H1 (cell line): ENCODE measurements around the gene CKAP2L.

ENCODE experiments used
- CBX5 ChIP-seq: fragments of 300-800, 300-1000 bp; sonication (generic); IDR thresholded peaks from 2 replicates; pipeline ENCODE4 v1.7.1; 2016; ENCODE audit warnings: antibody characterized with exemption, low read length, low read depth
- EZH2 ChIP-seq: fragments of 200-600 bp; sonication (generic); IDR thresholded peaks from 2 replicates; pipeline ENCODE4 v1.7.1; 2012; ENCODE audit warnings: low read depth, mild to moderate bottlenecking, moderate library complexity, low read length, inconsistent platforms; ENCODE audit not compliant: severe bottlenecking
- JUND ChIP-seq: IDR thresholded peaks from 2 replicates; pipeline ENCODE4 v1.6.1; 2011; ENCODE audit warnings: mild to moderate bottlenecking, improper control_type of control experiment, low read length
- POLR2AphosphoS5 ChIP-seq: IDR thresholded peaks from 2 replicates; pipeline ENCODE4 v1.6.1; 2011; ENCODE audit warnings: low read depth, low read length
- TF ChIP-seq, protein P1 (sequence below): IDR thresholded peaks from 2 replicates; pipeline ENCODE4 v1.6.1; 2011; ENCODE audit warnings: low read depth, mild to moderate bottlenecking, low read length; ENCODE audit not compliant: insufficient read depth
- TF ChIP-seq, protein P2 (sequence below), 3 experiments: IDR thresholded peaks; 1 replicate in 2 of 3; 2 replicates in 1 of 3; pipeline versions ENCODE4 v1.5.1 to v1.6.1; 2011; ENCODE audit warnings: low read length in 3 of 3, mild to moderate bottlenecking in 3 of 3, inconsistent platforms in 2 of 3, low read depth in 1 of 3, moderate library complexity in 1 of 3; ENCODE audit not compliant: insufficient read depth in 1 of 3; ENCODE audit errors: control extremely low read depth in 1 of 3

DNA sequence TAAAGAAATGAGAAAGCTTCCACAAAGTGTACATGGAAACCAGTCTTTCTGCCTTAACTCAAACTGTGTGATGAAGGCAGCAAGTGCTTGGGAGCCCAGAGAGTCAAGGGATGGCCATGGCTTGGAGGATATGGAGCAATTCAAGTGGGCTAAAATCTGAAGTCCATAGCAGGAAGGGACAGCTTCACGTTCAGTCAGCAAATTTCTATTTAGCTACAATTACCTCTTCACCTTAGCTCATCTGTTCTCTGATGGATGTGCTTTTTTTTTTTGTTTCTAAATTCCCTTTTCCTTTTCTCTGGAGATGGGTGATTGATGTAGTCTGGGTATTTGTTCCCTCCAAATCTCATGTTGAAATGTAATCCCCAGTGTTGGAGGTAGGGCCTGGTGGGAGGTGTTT lies 24.8 kb upstream of the CKAP2L start:
- TF ChIP-seq CBX5 (no peak), POLR2AphosphoS5 (no peak), EZH2 (no peak), JUND (no peak)
- TF ChIP-seq, protein P1, sequence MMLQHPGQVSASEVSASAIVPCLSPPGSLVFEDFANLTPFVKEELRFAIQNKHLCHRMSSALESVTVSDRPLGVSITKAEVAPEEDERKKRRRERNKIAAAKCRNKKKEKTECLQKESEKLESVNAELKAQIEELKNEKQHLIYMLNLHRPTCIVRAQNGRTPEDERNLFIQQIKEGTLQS = no peak
- TF ChIP-seq, protein P2, sequence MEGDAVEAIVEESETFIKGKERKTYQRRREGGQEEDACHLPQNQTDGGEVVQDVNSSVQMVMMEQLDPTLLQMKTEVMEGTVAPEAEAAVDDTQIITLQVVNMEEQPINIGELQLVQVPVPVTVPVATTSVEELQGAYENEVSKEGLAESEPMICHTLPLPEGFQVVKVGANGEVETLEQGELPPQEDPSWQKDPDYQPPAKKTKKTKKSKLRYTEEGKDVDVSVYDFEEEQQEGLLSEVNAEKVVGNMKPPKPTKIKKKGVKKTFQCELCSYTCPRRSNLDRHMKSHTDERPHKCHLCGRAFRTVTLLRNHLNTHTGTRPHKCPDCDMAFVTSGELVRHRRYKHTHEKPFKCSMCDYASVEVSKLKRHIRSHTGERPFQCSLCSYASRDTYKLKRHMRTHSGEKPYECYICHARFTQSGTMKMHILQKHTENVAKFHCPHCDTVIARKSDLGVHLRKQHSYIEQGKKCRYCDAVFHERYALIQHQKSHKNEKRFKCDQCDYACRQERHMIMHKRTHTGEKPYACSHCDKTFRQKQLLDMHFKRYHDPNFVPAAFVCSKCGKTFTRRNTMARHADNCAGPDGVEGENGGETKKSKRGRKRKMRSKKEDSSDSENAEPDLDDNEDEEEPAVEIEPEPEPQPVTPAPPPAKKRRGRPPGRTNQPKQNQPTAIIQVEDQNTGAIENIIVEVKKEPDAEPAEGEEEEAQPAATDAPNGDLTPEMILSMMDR (IDR thresholded peaks at IDR 0.05; ENCODE audit: control extremely low read depth in 1 of 3, insufficient read depth in 1 of 3, low read depth in 1 of 3, low read length in 3 of 3) = no peak
